HG02678 (cell line): Measurements from ENCODE around the gene TMEM39B.
"Not testable (repeated sequence)": the region's sequence is repeated elsewhere in the genome, so short reads cannot be mapped to it uniquely, and the experiment has no call there.

Source experiments
- ATAC-seq: cut with Tn5 transposase; IDR thresholded peaks from one replicate; pipeline ENCODE4 v1.9.1; 2021; ENCODE audit warnings: mild to moderate bottlenecking, moderate library complexity; ENCODE audit not compliant: unreplicated experiment

The TMEM39B gene

DNA sequence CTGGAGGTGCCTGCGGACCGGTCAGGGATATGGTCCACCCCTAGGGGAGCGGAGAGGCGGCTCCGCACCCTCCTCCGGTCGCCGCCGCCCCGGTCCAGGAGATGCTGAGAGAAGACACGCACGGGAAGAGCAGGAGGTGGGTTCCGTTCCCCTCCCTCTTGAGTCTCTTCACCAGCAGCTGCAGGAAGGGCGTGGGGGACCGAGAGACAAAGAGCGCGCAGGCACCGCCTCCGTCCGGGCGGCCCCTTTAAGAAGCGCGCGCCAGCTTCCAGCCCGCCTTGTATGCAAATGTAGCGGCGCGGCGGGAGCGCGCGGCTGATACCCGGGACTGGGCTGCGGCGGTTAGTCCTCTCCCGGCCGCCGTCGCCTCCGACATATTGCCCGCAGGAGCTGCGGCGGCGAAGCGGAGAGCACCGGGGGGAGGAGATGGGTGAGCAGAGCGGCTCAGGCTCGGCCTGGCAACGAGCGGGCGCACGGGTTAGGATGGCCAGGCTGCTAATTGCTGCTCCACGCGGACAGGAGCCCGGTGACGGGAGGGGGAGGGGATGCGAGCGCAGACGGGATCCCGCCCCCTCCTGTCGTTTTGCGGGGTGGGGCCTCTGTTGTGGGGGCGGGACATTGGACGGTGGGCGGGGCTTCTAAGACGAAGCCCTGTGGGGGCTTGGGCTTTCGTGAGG lies at the start of gene TMEM39B:
TMEM39B (plus strand) TSS at position 318 of the 677 bp plus-strand sequence; CDS start at position 427, 109 bp downstream.
- ATAC-seq = peak; percentile 85

DNA sequence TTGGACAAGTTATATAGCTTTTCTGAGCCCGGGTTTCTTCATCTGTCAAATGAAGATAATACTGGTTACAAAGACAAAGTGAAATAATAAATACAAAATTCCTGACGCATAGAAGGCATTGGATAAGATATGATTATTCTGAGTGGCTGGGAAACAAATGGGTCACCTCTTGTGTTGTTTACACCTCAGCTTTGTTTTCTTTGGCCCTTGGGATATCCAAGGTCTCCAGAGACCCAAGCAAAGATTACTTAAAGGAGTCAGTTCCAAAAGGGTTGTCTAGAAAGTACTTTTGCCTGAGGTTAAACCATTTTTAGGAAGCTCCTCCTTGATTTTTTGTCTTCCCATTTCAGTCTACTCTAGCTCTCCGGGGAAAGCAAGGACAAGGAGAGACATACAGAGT lies 49.4 kb upstream of the TMEM39B start:
- ATAC-seq = no peak

DNA sequence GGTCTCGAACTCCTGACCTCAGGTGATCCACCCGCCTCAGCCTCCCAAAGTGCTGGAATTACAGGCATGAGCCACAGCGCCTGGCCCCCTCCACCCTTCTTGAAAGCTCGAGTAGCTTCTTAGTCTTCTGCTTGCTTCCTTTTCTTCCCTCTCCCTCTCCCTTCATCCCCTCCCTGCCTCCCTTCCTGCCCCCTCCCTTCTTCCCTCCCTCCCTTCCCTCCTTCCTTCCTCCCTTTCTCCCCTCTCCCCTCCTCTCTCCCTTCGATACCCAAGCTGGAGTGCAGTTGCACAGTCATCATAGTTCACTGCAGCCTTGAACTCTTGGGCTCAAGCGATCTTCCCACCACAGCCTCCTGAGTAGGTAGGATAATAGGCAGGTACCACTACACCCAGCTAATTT lies 47.2 kb upstream of the TMEM39B start:
- no peak for ATAC-seq

DNA sequence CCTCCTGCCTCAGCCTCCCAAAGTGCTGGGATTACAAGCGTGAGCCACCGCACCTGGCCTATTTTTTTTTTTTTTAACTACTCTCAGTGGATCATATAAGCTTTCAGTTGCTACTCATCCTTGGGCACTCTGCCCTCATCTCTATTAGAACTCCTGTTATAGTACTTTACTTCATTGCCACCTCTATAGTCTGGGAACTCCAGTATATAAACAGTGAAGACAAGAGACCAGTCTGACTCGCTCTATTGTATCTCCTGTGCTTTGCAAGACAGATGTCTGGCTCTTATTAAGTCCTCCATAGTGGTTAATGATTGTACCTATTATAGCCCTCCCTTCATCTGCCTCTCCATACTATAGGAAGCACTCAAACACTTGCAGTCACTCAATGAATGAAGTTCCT lies 44.0 kb upstream of the TMEM39B start:
- ATAC-seq = no peak

DNA sequence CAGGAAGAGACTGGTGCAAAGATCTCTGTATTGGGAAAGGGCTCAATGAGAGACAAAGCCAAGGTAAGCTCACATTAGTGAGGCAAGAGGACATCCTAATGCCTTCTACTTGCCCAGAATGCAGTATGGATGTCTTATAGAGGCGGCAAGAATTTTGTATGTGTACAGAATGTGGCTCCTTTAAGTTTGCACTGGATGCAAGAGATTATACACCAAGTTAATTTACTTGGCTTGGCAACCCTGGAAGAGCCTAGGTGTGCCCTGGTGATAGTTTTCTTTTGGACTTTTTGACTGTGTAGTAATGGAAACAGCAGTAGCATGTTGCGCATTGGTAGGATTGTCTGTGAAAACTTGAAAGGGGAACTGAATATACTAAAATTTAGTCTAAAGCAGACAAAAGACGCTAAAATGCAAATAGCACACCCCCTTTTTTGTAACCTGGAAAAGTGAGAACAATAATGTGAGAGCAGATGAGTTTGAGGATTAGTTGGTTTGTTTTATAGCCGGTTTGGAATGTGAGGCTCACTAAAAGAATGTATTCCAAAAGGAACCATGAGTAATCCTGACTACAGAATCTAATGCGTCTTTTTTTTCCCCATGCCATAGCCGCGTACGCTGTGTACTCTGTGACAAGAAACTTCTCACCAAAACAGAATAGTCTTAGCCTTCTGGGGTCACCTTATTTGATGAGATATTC lies 41.0 kb upstream of the TMEM39B start:
- ATAC-seq = no peak

DNA sequence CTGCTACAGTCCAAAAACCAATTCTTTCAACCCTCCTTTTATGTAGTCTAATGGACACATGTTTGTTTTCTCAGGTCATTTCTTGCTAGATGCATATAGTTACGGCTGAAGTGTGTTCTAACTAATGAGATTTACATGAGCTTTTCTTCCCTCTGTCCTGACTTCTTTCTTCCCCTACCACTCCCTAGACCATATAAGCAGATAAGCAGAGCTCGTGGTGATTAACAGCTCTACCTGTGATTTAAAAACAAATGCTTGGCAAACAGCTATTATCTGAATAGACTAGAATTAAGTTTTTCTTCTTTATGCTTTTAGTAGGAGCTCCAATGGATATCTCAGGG lies 40.5 kb upstream of the TMEM39B start:
- no peak for ATAC-seq

DNA sequence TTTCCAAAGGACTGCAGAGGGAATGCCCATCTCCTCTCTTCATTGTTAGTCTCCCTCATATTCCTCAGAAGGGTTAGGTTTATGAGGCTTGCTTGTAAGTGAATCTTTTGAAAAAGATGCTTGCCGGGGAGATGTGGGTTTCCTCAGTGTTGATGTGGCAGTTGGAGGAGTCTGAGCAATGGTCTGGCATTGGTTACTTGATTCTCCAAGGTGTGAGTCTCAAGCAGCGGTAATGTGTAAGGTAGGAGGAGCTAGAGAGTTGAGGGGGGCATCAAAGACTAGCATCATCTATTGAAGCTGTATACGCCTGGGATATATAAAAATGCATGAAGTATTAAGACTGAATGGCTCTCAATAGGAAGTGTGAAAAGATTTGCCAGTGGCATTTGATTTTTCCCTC lies 37.6 kb upstream of the TMEM39B start:
- no peak for ATAC-seq

DNA sequence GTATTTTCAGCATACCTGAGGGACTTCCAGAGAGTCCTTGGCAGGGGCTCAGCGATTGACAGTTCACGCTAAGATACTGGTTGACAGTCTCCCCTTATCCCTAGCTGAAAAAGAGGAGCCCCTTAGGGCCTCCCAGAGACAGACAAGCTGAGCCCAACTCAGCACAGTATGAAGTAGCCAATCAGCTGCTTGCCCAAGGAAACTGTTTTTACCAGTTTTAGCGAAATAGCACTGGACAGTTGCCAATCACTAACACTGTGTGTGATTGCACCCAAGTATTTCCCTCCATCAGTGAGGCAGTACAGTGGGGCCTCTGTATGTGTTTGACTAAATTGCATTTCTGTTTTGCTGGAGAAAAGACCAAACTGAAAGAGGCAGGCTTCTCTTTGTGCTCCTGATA lies 32.0 kb upstream of the TMEM39B start:
- ATAC-seq = no peak

DNA sequence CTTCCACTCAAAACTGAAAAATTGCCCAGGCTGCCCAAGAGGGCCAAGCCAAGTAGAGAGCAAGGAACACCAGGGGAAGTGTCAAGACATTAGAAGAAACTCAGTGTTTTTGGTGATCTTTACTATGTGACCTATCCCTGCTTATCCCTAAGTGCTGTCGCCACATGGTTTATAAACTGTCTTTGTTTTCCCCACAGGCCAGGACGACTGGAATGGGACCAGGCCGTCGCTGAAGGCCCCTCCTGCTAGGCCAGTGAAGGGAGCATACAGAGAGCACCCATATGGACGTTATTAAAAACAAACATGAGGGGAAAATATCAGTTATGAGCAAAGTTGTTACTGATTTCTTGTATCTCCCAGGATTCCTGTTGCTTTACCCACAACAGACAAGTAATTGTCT lies 30.4 kb upstream of the TMEM39B start:
- ATAC-seq = no peak

DNA sequence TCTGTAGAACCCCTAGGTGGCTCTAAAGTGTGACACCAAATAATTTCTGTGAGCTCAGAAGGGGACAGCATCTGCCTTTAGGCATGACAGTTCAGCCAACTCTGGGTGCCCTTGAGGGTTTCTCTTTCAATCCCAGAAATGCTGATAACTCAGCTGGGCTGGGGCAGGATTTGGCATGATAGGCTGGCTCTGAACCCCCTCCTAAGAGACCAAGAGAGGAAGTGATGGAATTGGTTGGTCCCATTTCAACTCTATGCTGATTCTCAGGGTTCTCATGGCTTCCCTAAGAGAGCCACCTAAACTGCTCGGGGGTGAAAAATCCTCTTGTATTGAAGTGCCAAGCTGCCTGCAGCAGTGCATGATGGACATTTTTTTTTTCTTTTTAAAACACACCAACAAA lies 28.5 kb upstream of the TMEM39B start:
- ATAC-seq = no peak

DNA sequence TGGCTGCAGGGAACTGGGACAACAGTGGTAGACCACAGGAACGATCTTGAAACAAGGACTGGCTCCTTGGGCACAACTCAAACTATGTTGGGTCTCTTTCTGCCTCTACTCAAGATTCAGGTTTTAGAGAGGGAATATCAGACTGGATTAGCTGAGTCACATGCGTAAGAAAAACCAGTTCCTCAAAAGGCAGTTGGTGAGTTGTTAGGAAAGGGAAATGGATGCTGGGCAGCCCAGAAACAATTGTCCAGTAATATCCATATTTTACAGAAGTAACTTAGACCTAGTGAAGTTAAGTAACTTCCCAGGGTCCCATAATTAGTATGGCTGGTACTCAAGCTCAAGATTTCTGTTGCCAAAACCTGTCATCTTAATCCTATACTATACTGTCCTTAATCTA lies 27.0 kb upstream of the TMEM39B start:
- no peak for ATAC-seq

DNA sequence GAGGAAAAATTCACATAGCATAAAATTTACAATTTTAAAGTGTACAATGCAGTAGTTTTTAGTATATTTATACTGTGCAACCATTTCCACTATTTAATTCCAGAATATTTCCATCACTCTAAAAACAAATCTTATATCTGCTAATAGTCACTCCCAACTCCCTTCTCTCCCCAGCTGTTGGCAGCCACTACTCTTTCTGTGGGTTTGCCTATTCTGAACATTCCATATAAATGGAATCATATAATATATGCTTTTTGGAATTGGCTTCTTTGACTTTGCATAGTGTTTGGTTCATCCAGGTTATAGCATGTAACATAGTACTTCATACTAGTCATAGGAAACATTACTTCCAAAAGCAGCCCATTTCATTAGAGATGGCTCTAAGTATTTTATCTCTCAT lies 25.0 kb upstream of the TMEM39B start:
- ATAC-seq = no peak

DNA sequence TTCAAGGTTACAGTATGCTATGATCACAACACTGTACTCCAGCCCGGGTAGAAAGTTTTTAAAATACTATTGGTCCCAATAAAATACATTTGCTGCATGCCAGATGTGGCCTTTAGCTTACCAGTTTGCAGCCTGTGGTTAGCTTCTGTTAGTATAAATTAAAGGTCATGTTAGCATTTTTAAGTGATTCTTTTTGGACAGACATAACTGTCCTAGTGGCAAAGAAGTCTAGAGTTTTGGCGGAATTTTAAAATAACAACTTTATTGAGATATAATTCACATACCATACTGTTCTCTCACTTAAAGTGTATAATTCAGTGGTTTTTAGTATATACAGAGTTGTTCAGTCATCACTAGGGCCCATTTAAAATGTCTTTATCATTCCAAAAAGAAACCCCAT lies 24.3 kb upstream of the TMEM39B start:
- no peak for ATAC-seq

DNA sequence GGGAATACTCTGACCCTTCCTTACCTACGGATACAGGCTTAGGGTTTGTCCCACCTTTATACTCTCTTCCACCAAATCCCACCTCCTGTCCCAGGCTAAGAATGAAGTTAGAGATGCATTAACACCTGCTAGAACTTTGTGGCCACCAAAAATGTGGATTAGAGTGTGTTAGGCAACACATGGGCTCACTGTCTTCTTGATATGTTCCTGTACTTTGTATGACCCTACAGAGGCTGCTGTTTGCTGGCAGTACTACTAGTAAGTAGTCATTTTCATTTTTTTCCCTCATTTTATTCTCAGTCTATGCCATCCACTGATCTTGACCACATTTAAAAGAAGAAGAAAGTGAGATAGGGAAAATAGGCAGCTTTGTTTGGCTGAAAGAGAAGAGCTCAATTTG lies 21.0 kb upstream of the TMEM39B start:
- no peak for ATAC-seq

DNA sequence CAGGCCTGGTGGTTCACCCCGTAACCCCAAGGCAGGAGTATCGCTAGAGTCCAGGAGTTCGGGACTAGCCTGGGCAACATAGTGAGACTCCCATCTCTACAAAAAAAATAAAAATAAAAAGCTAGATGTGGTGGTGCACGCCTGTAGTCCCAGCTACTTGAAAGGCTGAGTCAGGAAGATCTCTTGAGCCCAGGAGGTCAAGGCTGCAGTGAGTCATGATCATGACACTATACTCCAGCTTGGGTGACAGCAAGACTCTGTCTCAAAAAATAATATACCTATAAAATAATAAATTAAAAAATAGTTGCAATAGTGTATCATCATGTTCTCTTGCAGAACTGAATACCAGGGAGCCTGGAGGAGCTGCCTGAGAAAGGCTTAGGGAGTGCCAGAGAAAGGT lies 19.9 kb upstream of the TMEM39B start:
- no peak for ATAC-seq

DNA sequence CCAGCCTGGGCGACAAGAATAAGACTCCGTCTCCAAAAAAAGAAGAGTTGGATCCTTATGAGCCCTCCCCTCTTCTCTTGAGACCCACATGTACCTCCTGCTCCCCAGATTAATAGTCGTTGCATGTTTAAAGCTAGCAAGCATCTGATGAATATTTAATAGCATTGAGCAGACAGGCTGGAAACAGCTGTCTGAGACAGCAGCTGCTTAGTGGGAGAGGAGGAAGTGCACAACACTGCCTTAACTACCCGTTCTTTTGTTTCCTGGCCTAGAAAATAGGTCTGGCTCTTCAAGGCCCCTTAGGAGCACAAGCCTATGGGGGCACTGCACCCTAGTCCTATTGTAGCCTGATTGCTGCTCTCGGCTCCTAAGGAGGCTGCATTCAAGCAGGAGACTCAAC lies 17.3 kb upstream of the TMEM39B start:
- ATAC-seq = no peak

DNA sequence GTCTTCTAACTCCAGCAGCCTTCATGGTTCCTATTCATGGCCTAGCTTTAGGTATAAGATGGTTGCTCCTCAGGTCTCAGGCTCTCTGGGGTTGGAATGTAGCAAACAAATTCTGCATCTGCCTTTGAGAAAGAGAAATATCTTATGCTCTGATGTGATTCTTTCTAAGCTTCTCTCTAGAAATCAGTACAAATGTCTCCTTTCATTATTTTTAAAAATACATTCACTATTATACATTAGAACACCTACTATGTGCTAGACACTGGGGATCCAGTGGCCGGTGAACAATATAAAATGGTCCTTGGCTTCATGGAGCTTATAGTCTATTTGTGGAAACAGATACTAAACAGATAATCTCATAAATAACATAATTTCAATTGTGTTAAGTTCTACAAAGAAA lies 16.1 kb upstream of the TMEM39B start:
- no peak for ATAC-seq

DNA sequence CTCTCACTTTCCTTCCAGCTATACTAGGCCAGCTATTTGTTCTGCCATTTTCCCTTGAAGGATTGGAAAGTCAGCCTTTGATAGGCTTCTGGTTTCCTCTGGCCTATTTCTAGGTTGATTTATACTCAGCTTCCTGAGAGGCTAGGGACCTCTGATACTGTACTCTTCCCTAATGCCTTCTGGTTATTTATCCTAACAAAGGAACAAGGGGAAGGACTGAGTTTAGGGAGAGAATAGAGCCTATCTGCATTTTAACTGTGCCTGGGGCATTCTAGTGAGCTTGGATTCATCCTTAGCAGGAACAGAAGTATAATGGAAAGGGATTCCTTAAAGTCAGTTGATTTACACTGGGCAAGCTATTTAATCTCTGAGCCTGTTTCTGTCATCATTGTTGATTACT lies 11.8 kb upstream of the TMEM39B start:
- ATAC-seq = no peak

DNA sequence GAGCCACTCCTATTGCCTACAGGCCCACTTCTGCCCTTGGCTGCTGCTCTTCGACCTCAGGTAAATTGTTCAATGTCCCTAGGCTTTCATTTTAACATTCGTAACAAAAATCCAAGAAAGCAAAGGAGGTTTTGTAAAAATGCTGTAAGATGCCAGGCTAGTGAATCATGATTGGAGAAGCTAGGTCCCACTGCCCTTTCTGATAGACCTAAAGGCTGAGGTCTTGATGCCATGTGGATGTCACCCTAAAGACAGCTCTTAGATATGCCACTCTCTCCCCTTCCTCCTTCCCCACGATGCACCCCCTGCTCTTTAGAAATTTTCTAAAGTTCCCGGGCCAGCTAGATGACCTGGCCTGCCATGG lies 9.9 kb upstream of the TMEM39B start:
- no peak for ATAC-seq

DNA sequence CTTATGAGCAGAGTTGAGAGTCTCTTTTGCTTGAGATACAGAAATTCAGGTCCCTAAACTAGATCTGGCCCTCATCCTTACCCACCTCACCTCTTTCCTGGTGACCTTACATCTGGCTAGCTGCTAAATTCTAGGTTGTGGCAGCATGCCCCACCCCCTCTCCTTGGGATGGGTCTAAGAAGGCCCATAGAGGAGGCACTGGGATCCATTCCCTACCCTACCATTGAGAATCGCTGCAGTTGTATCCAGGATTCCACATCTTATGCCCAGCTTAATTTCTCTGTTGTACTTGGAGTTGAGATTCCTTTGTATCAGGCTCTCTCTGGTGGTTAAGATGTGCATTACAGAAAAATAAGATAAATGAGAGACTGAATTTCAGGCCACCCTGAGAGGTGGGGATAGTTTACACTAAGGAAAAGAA lies 9.5 kb upstream of the TMEM39B start:
- ATAC-seq = no peak

DNA sequence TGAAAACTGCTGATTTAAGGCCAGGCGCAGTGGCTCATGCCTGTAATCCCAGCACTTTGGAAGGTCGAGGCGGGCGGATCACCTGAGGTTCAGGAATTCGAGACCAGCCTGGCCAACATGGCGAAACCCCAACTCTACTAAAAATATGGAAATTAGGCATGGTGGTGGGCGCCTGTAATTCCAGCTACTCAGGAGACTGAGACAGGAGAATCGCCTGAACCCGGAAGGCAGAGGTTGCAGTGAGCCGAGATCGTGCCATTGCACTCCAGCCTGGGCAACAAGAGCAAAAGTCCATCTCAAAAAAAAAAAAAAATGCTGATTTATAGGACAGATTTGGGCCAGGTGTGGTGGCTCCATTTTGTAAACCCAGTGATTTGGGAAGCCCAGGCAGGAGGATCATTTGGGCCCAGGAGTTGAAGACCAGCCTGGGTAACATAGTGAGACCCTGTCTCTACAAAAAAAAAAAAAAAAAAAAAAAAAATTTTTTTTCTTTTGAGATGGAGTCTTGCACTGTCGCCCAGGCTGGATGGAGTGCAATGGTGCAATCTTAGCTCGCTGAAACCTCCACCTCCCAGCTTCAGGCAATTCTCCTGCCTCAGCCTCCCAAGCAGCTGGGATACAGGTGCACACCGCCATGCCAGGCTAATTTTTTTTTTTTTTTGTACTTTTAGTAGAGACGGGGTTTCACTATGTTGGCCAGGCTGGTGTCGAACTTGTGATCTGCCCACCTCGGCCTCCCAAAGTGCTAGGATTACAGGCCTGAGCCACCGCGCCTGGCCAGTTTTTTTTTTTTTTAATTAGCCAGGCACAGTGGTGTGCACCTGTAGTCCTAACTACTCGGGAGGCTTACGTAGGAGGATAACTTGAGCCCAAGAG lies 6.9 kb upstream of the TMEM39B start:
- ATAC-seq = not testable (repeated sequence)

DNA sequence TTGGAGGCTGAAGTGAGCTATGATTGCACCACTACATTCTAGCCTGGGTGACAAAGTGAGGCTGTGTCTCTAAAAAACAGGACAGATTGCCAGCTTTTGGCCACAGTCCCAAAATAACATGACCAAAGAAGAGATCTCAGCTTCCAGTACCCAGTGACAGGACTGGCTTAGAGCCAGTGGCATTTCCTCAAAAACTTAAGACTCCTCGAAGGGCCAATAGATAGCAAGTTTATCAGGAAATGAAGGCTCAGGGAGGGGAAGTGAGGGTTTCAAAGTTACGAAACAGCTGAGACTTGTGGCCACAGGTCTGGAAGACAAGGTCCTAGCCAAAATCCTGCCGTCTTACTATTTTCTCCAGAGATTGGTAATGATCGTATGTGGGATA lies 6.3 kb upstream of the TMEM39B start:
- ATAC-seq = no peak
